Measurements from ENCODE around the gene APBB2. TPM values are rescaled to one million over a fixed set of nuclear protein-coding genes. Genes with fewer than 3 reads are reported as not detected.

APBB2 gene
- total RNA-seq, 1 donor from 2014 or later = 124 TPM

- no peak for DNase-seq (ENCODE audit: extremely low read depth, low read depth, low spot score)
Observed at GRCh38 chr4:41216294-41217019, 2.1 kb upstream of the APBB2 start.

GRCh38 chr4:41215969-41216293 lies 1.6 kb upstream of the APBB2 start:
- no peak for DNase-seq (ENCODE audit: extremely low read depth, low read depth, low spot score)

DNA sequence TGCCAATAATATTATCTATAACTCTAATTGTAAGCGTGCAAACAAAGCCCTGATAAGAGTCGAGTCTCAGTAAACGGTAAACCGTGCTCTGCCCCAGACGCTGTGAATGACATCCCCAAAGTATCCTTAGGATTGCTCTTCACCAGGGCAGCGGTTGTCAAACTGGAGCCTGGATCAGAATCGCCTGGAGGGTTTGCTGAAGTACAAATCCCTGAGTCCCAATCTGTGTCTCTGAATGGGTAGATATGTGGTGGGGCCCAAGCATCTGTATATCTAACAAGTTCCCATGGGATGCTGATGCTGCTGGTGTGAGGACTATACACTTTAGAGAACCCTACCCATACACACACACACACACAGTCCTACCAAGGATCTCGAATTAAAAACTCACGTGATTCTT lies 813 bp upstream of the APBB2 start:
- DNase-seq (ENCODE audit: extremely low read depth, low read depth, low spot score) = no peak

DNA sequence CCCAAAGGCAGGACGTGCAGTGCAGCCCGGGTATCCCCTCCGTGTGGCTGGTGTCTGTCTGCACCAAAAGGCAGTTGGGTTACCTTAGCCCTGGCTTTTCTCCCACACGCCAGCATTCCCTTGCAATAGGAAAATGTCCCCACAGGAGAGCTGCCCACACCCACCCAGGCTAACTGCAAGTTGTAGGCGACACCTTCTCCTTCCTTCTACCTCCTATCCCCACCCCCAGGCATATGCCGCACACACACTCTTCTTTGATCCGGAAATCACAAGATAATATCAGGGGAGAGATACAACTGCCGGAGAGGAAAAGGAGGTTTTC lies 444 bp upstream of the APBB2 start:
- DNase-seq (ENCODE audit: extremely low read depth, low read depth, low spot score) = no peak

GRCh38 chr4:41213625-41214135 lies 662 bp downstream of the APBB2 start:
- DNase-seq (ENCODE audit: extremely low read depth, low read depth, low spot score) = no peak

- DNase-seq (ENCODE audit: extremely low read depth, low read depth, low spot score) = no peak
Observed at GRCh38 chr4:41212616-41213203, 1.6 kb downstream of the APBB2 start.

DNA sequence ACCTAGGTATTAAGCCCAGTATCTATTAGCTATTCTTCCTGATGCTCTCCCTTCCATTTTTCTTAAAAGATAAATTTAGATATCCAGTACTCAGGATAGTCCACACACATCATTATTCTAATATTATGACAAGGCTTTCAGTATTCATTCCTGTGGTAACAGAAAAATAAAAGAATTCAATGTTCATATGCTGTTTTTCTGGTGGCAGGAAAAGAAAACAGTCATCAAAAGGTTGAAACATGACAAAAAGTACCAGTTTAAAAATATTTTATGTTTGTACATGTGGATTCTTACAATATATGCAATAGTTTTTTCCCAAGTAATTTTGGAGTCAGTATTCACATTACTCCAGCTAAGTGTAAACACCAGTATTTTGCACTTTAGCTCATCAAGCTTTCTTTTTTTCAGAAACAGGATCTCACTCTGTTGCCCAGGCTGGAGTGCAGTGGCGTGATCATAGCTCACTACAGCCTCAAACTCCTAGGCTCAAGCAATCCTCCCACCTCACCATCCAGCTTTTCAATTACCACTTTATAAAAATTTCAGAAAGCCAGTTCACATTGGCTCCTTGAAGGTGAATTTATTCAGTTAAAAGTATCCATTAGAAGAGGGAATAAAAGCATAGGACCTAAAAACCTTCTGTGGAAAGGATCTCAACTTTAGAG lies 2.3 kb downstream of the APBB2 start:
- no peak for DNase-seq (ENCODE audit: extremely low read depth, low read depth, low spot score)

GRCh38 chr4:41209901-41210300 lies 4.4 kb downstream of the APBB2 start:
- DNase-seq (ENCODE audit: extremely low read depth, low read depth, low spot score) = no peak

- DNase-seq (ENCODE audit: extremely low read depth, low read depth, low spot score) = no peak
Observed at GRCh38 chr4:41209187-41209586, 5.2 kb downstream of the APBB2 start.

GRCh38 chr4:41207291-41207831 lies 7.0 kb downstream of the APBB2 start:
- no peak for DNase-seq (ENCODE audit: extremely low read depth, low read depth, low spot score)

DNA sequence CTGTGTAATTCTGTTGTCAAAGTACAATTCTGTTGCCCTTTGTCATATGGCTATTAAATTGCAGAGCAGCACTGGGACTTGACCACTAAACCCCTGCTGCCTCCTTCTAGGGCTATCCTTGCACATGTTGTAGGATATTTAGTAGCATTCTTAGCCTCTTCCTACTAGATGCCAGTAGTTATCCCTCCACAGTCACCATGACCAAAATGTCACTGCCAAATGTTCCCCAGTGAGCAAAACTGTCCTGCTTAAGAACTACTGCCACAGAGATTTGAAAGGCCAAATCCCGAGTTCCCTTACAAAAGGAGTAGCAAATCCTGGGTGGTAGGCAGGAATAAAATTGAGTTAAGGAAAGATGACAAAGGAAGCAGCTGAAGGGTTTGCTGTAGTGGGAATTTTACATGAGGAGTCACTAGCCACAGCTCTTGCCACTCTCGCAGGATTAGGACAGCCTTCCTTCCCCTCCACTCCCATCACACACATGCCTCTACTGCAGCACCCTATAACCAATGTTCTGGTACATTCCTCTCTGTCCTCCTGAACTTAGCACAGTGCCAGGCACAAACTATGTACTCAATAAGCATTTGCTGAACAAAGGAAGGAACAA lies 8.4 kb downstream of the APBB2 start:
- no peak for DNase-seq (ENCODE audit: extremely low read depth, low read depth, low spot score)

DNA sequence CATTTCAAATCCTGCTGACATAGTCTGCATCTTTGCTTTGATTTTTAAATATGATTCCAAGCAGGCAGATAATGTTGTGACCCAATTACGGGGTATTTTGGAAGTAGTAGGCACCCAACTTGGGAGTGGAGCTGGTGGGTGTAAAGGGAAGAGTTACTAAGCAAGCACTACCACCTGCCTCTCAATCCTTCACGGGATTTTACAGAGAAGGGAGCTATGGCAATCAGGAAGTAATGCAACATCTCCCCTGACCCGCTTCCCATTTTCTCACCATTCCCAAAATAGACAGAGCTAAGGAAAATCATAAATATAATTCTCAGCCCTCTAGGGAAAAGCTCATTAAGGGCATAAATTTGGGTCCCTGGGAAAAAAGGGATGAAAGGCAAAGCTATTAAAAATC lies 9.2 kb downstream of the APBB2 start:
- no peak for DNase-seq (ENCODE audit: extremely low read depth, low read depth, low spot score)

- DNase-seq (ENCODE audit: extremely low read depth, low read depth, low spot score) = peak; percentile 66
Observed at GRCh38 chr4:41204400-41204978, 9.9 kb downstream of the APBB2 start.

DNA sequence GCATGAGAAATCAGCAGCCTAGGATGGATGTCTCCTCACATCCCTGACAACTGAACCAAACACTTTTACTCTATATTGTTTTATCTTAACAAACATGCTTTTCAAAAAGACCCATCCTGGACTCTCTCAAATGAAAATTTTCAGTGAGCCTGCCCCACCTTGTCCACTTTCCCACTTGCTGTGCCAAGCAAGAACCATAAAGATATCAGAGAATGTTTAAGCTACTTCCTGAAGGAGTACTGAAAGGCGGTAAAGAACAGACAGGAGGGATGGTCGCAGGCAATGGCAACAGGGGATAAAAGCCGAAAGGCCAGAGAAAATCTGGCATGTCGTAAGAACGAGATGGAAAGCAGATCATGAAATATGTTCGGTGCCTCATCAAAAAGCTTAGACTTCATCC lies 10.5 kb downstream of the APBB2 start:
- DNase-seq (ENCODE audit: extremely low read depth, low read depth, low spot score) = no peak

GRCh38 chr4:41202820-41203568 lies 11.3 kb downstream of the APBB2 start:
- DNase-seq (ENCODE audit: extremely low read depth, low read depth, low spot score) = no peak

- no peak for DNase-seq (ENCODE audit: extremely low read depth, low read depth, low spot score)
Observed at GRCh38 chr4:41202356-41202755, 12.0 kb downstream of the APBB2 start.

DNA sequence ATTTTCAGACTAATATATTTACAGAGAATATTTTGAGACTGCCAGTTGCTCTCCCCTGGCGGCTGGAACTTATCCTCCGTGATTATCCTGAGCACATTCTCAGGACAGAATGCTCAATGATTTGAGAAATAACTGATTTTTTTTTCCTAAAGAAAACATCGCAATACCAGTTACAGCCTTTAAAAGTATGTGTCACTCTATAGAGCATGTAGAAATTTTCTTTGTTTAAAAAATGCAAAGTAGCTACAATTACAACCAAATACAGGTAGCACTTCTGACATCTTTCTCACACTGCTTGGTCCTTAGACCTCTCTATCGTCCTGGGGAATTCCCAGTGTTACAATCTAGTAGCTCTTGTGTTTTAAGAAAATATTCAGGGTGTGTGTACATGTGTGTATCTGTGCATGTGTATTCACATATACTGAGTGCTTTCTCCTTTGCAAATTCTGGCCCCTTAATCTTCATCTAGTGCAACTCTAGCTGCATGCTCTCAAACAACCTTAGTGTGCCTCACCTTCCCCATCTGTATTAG lies 13.8 kb downstream of the APBB2 start:
- DNase-seq (ENCODE audit: extremely low read depth, low read depth, low spot score) = no peak

GRCh38 chr4:41199788-41200187 lies 14.6 kb downstream of the APBB2 start:
- DNase-seq (ENCODE audit: extremely low read depth, low read depth, low spot score) = no peak

- no peak for DNase-seq (ENCODE audit: extremely low read depth, low read depth, low spot score)
Observed at GRCh38 chr4:41197996-41198395, 16.3 kb downstream of the APBB2 start.

- no peak for DNase-seq (ENCODE audit: extremely low read depth, low read depth, low spot score)
Observed at GRCh38 chr4:41197495-41197894, 16.8 kb downstream of the APBB2 start.

Measured in glomerular endothelial cell (primary cell).